GM20431 (cell line): ENCODE data around the gene TTLL11.

ENCODE experiments used
- in situ Hi-C: fragments of 300-500 bp; cut with MseI, MboI; formaldehyde crosslinking; loops from one replicate; pipeline ENCODE4 v1.15.0; 2020; ENCODE audit warnings: low sequenced_read_pairs; ENCODE audit not compliant: unreplicated experiment

TTLL11 gene

DNA sequence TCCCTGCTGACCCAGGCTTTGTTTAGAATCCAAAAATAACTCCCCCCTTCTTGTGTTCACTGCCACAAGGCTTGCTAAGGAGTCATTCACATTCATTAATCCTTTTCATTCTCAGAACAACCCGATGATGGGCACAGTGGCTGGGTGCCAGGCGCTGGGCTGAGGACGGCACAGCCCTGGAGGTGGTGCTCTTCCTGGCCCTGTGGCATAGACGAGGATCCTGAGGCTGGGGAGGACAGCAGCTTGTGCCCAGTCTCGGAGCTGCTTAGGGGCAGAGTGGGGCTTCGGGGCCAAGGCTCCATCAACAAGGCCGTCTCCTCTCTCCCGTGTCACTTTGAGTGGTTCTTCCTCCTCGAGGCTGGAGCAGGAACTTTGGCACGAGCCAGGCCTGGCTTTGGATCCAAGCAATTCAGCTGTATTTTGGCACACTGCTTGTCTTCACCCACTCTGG is 166.7 kb downstream of the TTLL11 start:
- in situ Hi-C loops = no loop called here

DNA sequence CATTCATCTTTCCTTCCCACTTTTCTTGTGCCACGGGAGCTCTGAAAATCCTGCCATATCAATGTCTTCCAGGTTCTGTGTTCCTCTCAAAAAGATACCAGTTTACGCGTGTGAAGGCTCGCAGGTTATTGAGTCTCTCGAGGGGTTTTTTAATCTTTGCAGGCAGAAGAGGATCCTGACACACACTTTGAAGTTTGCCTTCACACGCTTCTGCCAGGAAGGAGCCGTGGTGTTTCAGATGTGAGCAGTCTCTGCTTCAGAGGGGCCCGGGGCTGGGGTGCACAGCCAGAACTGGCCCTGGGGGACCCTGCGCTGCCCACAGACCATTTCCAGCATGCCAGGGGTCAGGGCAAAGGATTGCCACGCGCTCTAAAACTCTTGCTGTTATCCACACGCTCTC is 167.2 kb downstream of the TTLL11 start:
- in situ Hi-C loops = no loop called here

DNA sequence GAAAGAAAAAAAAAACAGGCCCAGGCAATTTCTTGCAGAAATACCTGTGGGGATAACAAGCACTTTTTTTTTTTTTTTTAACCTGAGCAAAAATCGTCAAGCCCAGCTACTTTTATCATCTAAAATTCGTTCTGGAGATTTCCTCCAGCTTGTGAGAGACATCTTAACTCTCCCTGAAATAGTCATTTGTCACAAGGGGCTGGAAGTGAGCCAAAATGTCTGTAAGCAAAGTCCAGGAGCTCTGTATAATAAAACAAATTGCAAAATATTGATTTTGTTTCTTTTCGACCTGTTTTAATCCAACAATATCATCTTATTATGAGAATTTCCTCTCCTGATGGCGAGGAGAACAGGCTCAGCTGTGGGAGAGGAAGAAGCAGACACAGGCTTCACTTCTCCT is 168.4 kb downstream of the TTLL11 start:
- in situ Hi-C loops = no loop called here

DNA sequence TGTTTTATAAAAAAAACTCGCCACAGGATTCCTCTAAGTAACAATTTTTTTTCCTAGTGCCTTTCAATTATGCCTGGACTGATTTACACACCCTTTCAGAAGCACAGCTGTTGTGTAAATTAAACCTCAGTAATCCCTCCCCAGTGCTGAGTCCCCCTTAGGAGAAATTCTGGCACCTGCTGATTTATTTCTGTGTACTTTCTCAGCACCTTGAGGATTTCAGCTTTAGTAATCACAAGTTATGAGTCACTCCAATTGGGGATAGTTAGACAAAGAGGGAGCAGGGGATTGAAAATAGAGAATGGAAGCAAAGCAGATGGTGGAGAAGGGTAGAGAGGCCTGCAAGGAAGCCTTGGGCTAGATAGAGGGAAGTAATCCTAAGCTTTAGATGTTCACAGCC is 171.7 kb downstream of the TTLL11 start:
- in situ Hi-C loops = no loop called here

DNA sequence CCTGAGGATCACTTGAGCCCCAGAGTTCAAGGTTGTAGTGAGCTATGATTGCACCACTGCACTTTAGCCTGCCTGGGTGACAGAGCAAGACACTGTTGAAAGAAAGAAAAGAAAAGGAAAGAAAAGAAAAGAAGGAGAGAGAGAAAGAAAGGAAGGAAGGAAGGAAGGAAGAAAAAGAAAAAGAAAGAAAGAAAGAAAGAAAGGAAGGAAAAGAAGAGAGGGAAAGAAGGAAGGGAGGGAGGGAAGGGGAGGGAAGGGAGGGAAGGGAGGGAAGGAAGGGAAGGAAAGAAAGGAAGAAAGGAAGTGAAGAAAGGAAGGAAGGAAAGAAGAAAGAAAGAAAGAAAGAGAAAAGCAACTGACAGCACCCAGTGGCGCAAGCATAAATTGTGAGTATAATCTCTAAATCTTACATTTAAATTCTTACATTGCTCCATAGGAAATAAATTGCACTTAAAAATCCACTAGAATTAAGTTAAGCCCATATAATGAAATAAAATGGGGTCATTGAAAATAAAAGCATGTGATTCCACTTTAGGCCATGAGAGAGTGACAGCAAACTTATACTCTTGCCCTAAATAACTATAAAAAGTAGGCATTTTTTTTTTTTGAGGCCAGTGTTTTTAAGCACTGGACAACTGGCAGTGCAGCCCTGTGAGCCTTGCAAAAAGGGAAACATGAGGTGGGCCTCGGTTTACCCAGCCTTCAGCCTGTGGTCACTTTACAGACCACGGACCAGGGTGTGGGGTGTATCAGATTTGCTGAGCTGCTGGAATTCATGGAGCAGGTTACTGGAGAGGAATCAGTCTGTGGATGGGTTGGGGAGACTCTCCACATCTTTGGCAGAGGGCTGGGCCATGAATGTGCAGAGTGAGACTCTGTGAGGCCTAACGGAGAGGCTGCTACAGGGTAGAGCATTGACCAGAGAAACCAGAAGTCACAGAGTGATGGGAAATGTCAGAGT is 175.5 kb downstream of the TTLL11 start:
- in situ Hi-C loops = no loop called here

DNA sequence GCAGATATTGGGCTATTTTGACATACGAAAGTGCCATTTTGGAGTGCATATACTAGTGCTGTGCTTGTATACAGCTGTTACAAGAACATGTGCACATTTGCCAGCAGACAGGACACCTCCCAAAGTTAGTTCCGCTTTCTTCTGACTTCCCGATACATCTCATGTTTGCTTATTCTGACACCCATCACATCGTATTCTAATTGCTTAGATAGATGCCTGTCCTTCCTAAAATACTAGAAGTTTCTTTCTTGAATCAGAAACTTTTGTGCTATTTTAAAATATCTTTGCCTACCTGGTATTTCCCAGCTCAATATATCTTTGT is 177.8 kb downstream of the TTLL11 start:
- in situ Hi-C loops = no loop called here

DNA sequence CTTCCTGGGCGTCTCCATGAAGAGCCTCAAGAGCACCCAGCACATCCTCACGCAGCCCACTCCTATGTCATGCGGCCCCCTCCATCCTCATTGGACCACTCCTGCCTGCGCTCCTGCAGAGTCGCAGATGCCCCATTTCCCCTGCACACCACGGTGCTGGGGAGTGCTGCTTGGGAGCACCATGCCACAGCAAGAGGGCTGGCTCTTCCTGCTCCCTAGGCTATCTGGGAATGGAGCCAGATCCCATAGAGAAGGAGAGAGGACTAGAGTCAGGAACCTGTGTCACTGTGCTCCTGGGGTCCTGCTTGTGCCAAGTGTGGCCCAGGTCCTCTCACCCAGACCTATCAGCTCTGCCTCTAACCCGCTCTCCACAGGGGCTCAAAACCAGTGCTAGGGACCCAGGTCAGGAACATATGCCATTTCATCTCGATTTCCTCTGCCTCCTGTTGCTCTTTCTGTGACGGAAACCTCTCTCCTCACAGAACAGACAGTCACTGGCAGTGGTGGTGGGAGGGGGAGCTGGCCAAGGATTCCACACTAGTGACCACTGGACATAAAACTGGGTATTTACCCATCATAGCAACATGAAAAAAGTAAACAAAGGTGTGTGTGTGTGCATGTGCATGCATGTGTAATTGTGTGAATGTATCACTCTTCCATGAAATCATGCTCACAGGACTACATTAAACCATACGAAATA is 178.4 kb downstream of the TTLL11 start:
- in situ Hi-C loops = no loop called here

DNA sequence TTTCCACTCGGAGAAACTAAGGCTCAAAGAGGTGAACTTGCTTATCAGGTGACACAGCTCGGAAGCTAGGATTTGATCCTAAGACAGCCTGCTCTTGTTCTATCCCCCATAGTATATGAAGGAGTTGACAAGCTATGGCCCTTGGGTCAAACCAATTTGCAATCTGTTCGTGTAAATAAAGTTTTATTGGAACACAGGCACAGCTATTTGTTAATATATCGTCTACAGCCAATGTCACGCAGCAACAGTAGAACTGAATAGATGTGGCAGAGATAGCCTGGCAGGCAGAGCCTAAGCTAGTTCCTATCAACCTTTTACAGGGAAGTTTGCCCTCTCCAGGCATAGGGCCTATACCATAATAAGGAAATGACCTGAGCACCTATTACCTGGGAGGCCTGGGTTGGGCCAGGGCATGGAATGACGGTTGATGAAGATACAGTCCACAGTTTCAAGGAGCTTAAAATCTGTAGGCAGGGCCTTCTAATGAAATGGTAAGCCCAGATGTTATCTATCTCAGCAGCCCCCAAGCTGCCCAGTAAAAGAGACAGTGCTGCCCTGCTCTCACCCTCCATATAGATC is 179.0 kb downstream of the TTLL11 start:
- in situ Hi-C loops = no loop called here

DNA sequence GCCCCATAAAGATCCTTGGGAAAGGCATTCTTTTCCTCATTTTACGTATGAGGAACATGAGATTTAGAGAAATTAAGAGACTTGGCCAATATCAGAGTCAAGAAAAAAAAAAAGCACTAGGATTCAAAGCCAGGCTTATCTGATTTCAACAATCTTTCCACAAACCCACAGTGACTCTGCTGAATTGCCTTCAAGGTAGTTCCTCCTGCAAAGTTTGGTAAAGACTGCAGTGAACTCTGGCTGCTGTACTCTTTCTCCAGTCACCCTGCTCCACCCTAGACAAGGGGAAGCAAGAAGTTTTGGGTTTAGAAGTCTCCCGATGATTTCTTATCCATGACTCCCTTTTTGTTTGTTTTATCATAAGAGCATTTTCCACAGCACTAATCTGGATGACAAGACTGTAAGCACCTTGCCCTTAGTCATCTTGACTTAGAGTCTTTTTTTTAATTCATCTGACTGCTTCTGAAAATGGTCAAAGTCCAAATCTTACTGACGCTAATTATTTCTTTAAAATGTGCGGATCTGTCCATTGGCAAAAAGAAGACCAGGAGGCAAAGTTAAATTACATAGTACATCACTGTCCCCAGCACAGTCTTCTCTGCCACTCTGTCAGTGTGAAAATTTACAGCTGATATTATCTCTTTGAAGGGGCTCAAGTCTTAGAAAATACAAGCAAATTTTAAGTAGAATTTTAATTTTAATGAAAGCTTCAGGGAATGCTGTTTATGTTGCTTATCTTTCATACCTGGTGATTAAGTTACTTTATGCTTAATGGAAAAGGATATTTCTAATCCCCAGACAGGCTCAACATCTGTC is 180.1 kb downstream of the TTLL11 start:
- in situ Hi-C loops = no loop called here

DNA sequence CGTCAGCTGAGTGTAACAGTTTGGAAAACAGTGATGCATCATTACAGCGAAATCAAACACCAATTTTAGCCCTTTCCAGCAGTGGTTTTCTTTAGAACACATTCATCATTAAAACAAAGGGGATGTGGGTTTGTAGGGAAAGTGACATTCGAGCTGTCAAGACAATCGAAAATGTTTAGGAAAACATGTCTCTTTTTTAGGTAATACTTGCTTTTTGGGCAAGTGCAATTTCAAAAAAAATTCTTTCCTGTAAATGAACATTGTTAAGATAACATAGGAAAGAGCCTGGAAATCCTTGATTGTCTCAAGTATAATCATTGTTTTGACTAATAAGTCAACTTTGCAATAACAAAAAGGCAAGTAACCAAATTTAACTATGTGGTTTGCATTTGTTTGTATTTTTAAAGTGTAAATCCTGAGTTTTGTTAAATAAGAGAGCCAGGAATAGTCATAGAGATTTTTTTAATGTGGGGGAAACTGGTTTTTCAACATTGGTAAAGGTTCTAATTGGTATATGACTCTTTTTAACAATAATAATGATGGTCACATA is 182.5 kb downstream of the TTLL11 start:
- in situ Hi-C loops = no loop called here

DNA sequence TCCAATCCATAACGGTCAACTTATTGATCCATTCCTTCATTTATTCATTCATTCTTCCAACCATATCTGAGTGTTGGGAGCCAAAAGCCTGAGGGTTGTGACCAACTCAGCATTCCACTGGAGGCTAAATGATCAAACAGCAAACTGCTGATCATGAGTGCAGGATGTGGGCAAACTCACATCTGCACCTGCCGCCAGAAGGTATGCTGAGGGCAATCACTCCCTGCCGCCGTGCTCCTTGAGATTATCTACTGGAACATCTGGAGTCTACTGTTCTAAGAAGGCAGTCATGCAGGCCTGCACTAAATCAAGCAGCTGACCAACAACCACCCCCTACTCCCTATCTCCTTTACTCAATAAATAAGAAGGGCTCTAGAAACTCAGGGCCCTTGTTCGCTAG is 184.0 kb downstream of the TTLL11 start:
- in situ Hi-C loops = no loop called here

DNA sequence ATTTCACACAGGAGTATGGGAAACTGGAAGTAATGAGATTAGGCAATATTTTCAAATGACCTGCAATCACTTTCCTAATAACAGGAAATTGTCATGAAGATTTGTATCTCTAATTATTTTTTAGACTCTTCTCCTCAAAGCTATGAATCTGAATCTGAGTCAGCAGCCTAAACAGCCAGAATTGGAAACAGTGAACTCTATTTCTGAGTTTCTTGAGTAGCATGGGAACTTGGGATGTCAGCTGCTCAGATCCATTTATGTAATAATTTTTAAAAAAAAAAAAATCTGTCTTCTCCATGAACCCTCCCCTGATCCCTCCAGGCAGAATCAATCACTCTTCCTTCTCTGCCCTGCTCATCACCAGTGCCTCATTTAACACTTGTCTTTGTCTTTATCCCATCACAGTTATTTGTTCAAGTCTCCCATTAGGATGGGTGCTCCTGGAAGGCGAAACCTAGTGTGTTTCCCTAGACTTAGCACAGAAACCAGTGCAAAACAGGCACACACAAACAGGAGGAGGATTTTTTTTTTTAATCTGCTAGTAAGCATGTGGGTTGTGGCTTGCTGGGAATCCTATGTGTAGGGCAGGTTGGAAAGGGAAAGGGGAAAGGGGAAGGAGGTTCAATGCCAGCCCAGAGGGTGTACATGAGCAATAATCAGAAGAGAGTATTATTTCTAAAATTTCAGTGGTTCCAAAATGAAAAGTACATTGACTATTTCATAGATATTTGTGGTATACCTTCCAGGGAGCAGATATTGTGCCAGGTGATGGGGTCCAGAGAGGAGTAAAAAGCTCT is 186.8 kb downstream of the TTLL11 start:
- in situ Hi-C loops = no loop called here

DNA sequence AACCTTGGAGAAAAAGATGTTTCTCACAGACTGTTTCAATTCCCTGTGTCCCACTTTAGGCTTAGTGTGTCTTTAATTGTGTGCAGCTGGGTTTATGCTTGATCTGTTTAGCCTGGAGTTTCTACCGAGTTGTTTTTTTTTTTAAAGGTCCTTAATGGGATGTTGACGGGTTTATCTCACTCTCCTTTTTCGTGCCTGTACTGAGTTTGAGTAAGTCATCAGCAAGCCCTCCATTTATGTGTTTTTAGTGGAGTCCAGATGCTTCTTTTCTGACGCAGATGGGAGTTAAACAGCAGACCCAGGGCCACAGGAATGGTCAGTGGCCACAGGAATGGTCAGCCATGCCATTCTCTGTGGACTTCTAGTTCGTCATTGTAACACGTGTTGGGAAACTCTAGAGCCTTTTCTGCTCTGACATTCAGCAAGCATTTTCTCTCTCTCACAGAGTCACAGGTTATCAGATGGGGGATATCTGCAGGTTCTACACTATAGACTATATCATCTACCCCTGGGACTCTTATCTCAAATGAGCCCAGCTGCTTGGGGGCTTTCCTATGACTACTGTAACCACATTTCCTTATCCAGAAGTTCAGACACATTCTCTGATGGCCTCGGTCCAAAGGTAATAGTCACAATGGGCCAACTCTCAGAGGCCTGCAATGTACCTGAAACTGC is 190.5 kb downstream of the TTLL11 start:
- in situ Hi-C loops = no loop called here

DNA sequence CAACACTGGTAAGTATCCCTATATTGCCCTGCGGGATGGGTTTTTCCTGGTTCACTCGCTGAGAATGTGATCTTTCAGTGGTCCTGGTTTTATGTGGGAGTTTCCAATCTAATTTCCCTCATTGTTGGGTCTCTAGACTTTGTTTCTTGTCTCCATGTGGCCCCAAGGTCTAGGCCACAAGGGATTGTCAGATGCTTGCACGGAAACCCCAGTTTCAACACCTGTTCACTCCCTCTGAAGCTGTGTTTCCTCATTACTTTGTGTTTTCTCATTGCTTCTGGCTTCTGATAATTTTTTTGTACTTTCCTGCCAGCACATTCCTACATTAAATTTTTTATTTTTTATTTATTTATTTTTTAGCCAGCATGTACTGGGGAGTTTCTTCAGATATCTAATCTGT is 191.5 kb downstream of the TTLL11 start:
- in situ Hi-C loops = no loop called here

DNA sequence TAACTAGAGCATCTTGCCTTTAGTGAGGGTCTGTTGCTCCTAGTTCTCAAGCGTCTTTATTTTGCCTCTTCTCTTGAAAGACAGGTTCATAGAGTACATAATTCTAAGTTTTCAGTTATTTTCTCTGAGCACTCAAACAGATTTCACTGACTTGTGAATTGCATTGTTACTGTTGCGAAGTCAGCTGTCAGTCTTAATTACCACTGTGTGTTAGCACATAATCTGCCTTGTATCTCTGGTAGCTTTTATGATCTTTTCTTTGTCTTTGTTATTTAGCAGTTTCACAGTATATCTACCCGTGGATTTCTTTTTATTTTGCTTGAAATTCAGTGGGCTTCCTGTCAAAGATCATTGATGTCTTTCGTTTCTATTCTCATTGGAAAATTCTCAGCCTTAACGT is 192.9 kb downstream of the TTLL11 start:
- in situ Hi-C loops = no loop called here

DNA sequence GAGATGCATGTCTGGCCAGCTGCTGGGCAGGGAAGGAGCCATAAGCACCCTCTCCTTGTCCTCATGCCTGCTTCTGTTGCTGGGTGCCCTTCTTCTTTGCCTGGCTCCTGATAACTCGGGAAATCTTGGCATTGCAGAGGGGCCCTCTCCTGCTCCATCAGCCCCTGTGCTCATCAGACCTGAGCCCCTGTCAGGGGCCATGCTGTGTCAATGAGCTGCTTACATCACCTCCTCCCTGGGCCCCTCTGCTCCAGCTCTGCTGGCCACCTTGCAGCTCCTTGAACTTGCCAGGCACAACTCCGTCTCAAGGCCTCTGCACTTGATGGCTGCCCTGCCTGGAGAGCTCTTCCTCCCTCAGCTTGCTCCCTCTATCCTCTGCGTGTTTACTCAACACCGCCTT is 194.3 kb downstream of the TTLL11 start:
- in situ Hi-C loops = no loop called here

DNA sequence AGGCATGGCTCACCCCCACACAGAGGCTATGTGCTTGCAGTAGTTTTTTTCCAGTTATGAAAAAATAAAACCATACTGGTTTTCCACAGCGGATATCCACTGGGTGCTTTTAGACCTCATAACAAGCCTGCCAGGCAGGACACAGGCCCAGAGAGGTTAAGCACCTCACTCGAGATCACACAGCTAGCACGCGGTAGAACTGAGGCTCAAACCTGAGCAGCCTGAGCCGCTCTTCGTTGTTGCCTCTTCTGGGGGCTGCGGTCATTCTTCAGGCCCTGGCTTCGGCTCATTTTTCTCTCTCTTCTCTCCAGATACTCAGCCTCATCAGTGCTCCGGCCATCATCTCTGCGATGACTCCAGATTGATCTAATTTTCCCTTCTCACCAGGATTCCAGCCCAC is 196.0 kb downstream of the TTLL11 start:
- in situ Hi-C loops = no loop called here

DNA sequence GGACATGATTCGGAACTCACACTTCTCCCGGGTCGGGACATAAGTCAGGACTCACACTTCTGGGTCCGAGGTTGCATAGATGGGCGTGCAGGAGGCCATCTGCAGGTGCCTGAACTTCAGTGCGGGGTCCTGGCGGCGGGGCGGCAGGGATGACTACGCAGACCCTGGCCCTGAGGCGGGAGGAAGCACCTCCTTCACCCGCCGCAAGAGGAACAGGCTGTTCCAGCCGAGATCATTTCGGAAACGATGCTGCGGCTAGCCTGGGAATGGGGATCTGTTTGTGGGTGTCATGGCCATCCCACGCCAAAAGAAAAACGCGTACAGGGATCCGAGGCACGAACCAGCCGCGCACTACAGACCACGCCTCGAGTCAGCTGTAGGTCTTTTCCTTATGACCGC is 196.6 kb downstream of the TTLL11 start:
- in situ Hi-C loops = no loop called here
